Stomach (tissue), 9 donors: ENCODE data around the gene AGAP3. TPM values are rescaled to one million over a fixed set of nuclear protein-coding genes. Genes with fewer than 3 reads are reported as not detected.

Experiments
- DNase-seq, 2 donors: peaks; one replicate each; pipeline versions ENCODE4 v3.0.0 to v3.0.0-alpha.2; 2013 to 2019
- H3K27ac ChIP-seq, 5 donors: fragments of 200-600 bp in 4 of 5; sonication (generic) in 4 of 5; one replicate each; pipeline ENCODE4 v1.5.1; 2013 to 2019; ENCODE audit warnings: mild to moderate bottlenecking in 1 of 5, moderate library complexity in 1 of 5
- H3K27me3 ChIP-seq, 3 donors: fragments of 200-600 bp; sonication (generic); one replicate each; pipeline ENCODE4 v1.5.1; 2017 to 2019; ENCODE audit warnings: mixed run types in 1 of 3
- H3K36me3 ChIP-seq, 4 donors: fragments of 200-600 bp; sonication (generic); 1 replicate in 3 of 4; 2 replicates in 1 of 4; pipeline ENCODE4 v1.5.1; 2016 to 2019
- H3K4me1 ChIP-seq, 4 donors: fragments of 200-600 bp; sonication (generic); one replicate each; pipeline ENCODE4 v1.5.1; 2016 to 2019
- H3K4me3 ChIP-seq, 4 donors: fragments of 200-600 bp; sonication (generic) in 3 of 4; one replicate each; pipeline ENCODE4 v1.5.1; 2016 to 2019; ENCODE audit warnings: mild to moderate bottlenecking in 1 of 4
- H3K9me3 ChIP-seq, 4 donors: fragments of 200-600 bp; sonication (generic); one replicate each; pipeline ENCODE4 v1.5.1; 2016 to 2019
- EP300 ChIP-seq: sonication (generic); formaldehyde crosslinking; IDR thresholded peaks from one replicate; pipeline ENCODE4 v1.6.1; 2017; ENCODE audit warnings: antibody characterized with exemption
- POLR2A ChIP-seq, 4 donors: fragments of 450-650 bp; IDR thresholded peaks; one replicate each; pipeline ENCODE4 v1.6.1; 2016; ENCODE audit warnings: antibody characterized with exemption in 4 of 4, control low read depth in 2 of 4, mild to moderate bottlenecking in 1 of 4, moderate library complexity in 1 of 4
- POLR2AphosphoS5 ChIP-seq, 3 donors: sonication (generic); formaldehyde crosslinking; IDR thresholded peaks; one replicate each; pipeline ENCODE4 v1.6.1; 2016; ENCODE audit warnings: antibody characterized with exemption in 3 of 3
- WGBS, 5 donors: extraction: QIAGEN DNeasy Blood & Tissue Kit in 3 of 5; methylation state at CpG; one replicate each; pipeline versions ENCODE4 v1.1.5 to v1.1.7; 2013 to 2018; 5-methylcytosine and 5-hydroxymethylcytosine counted together
- intact Hi-C: fragments of 100-400 bp; cut with DNase I; formaldehyde crosslinking; loops from one replicate; pipeline ENCODE4 v1.15.1; 2023; ENCODE audit warnings: low total_unique reads
- polyA plus RNA-seq, 3 donors: library from polyadenylated mRNA; stranded (reverse); fragments of 200-250 nt; gene quantifications; one replicate each; pipeline ENCODE4 v1.2.3, GENCODE V29; 2013
- total RNA-seq, 5 donors: library from RNA; depleted of rRNA; stranded (reverse); fragments of >200 nt; gene quantifications; one replicate each; pipeline versions ENCODE4 v1.1.0 to v1.2.3, GENCODE V29; 2014 to 2016
- TF ChIP-seq, protein P1 (sequence below), 7 experiments: fragments of 450-650 bp in 4 of 7; fragments of 200-600 bp in 3 of 7; sonication (generic) in 3 of 7; IDR thresholded peaks; one replicate each; pipeline ENCODE4 v1.5.1; 2016 to 2019; ENCODE audit warnings: antibody characterized with exemption in 7 of 7, control low read depth in 2 of 7, mild to moderate bottlenecking in 1 of 7
- donor health status: healthy with polysubstance abuse.
- donor health status: Bipolar disorder and iron deficiency.
- donor health status: healthy.

AGAP3 gene
- total and polyA plus RNA-seq, 8 donors, result 32.5 to 342 (median 53.3) TPM

DNA sequence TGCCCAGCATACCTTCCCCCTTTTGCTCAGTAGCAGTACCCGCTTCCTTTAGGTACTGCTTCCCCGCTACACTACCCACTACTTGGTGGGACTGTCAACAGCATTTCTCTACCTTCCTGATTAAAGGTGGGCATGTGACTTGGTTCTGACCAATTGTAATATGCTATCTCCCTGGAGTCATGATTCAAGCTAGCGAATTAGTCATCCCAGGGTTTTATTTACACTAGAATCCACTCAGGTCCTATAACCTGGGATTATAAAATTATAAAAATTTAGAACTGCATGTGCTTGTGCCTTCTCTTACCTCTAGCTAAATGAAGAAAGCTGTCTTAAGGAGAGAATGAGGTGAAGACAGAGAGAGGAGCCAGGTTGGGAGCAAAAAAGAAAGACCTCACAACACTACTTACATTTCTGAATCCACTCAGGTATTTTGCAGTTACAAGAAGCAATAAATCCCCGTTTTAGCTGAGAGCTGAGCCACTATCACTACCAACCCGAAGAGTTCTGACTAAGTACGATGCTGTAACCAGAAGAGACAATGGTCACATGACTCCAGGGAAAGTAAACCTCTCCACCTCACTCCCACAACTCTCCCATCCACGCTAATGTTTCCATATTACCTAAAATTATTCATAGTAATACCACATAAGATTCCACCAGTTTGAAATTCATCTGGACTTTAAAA is 71.5 kb downstream of the AGAP3 start:
- DNase-seq, result no peak
- H3K27me3 ChIP-seq, result peaks cover 0 to 70% (median 11%) of the 10 kb centered on the region in 3 donors
- H3K9me3 ChIP-seq, result no peaks in the 10 kb centered on the region
- H3K36me3 ChIP-seq, result no peaks in the 10 kb centered on the region
- no peak overlapping the region for H3K27ac ChIP-seq
- no peak overlapping the region for H3K4me3 ChIP-seq
- no peaks in the 10 kb centered on the region for H3K4me1 ChIP-seq
- TF ChIP-seq, protein P1, sequence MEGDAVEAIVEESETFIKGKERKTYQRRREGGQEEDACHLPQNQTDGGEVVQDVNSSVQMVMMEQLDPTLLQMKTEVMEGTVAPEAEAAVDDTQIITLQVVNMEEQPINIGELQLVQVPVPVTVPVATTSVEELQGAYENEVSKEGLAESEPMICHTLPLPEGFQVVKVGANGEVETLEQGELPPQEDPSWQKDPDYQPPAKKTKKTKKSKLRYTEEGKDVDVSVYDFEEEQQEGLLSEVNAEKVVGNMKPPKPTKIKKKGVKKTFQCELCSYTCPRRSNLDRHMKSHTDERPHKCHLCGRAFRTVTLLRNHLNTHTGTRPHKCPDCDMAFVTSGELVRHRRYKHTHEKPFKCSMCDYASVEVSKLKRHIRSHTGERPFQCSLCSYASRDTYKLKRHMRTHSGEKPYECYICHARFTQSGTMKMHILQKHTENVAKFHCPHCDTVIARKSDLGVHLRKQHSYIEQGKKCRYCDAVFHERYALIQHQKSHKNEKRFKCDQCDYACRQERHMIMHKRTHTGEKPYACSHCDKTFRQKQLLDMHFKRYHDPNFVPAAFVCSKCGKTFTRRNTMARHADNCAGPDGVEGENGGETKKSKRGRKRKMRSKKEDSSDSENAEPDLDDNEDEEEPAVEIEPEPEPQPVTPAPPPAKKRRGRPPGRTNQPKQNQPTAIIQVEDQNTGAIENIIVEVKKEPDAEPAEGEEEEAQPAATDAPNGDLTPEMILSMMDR (IDR thresholded peaks at IDR 0.05), result no peak
- no peak for TF ChIP-seq POLR2AphosphoS5 (IDR thresholded peaks at IDR 0.05)
- 59 to 68% (median 61%) methylated on average over 7 of the region's 7 CpGs for WGBS, 5 donors
- intact Hi-C loops, result no loop called here

DNA sequence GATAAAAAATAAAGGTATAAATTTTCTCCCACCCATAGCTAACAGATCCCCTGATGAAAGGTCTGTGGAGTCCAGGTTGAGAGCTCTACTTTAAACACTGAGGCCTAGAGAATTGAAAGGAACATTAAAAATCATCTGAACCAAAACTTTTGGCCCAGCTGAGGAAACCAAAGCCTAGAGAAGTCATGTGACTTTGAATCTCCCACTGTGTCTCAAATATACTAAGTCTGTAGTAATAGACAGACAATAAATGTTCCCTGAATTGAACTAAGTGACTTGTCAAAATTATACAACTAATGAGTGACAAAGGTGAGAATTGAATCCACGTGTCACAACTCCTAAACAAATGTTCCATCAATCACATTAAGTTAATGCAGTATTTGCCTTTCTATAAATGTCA is 75.5 kb downstream of the AGAP3 start:
- peaks cover 11 to 69% (median 30%) of the 10 kb centered on the region in 3 donors for H3K27me3 ChIP-seq
- 60 to 75% (median 63%) methylated on average over 1 of the region's 1 CpG for WGBS, 5 donors

DNA sequence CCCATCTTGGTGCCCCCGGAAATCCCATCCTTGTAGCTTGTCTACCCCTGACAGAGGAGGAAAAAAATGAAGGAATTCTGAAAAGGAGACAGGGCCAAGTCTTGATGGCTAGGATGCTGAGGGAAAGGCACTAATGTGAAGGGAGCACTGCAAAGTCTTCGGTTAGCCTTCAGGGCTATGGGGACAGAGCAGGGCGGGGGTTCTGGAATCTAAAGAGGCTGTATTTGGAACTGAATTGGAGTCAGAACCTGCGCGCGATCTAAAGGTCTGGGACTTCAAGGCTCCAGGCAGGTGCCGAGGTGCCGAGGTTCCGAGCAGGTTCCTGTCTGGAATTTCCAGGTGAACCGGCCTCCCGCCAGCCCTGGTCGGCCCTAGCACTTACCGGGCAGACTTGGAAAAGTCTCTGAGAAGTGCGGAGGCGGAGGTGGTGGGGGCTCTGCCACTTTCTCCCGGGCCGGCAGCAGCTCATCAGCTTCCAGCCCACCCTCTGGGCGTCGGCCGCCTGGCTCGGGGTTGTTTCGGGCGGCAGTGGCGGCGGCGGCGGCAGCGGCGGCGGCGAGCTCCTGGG is 80.4 kb downstream of the AGAP3 start:
- H3K9me3 ChIP-seq, result no peaks in the 10 kb centered on the region
- DNase-seq, result no peak
- peak overlapping the region; percentile 46 to 66 (median 50) for H3K4me3 ChIP-seq
- WGBS, 5 donors, result 11 to 24% (median 13%) methylated on average over 15 to 31 of the region's 31 CpGs
- no peak overlapping the region for H3K27ac ChIP-seq
- peaks cover 16 to 92% (median 55%) of the 10 kb centered on the region in 3 donors for H3K27me3 ChIP-seq
- intact Hi-C loops, result loop anchor here (5.0 kb wide), 1 partner anchor 39 kb away; no protein-coding TSS in a partner anchor
- no peak for TF ChIP-seq POLR2AphosphoS5 (IDR thresholded peaks at IDR 0.05)
- TF ChIP-seq, protein P1 (IDR thresholded peaks at IDR 0.05), result no peak
- no peak for TF ChIP-seq EP300
- TF ChIP-seq POLR2A (IDR thresholded peaks at IDR 0.05), result no peak
- H3K36me3 ChIP-seq, result no peaks in the 10 kb centered on the region
- H3K4me1 ChIP-seq, result peaks cover 18 to 21% (median 20%) of the 10 kb centered on the region in 4 donors

More for the DNA sequence above, 75.5 kb downstream of the AGAP3 start:
- no peak overlapping the region for H3K27ac ChIP-seq
- no peak overlapping the region for H3K4me3 ChIP-seq
- DNase-seq, result no peak
- TF ChIP-seq, protein P1 (IDR thresholded peaks at IDR 0.05), result no peak
- TF ChIP-seq EP300, result no peak
- no peak for TF ChIP-seq POLR2A (IDR thresholded peaks at IDR 0.05)
- no peak for TF ChIP-seq POLR2AphosphoS5 (IDR thresholded peaks at IDR 0.05)
- H3K9me3 ChIP-seq, result no peaks in the 10 kb centered on the region
- no peaks in the 10 kb centered on the region for H3K36me3 ChIP-seq
- peaks cover 2 to 4% (median 3%) of the 10 kb centered on the region in 4 donors for H3K4me1 ChIP-seq
- intact Hi-C loops, result no loop called here

DNA sequence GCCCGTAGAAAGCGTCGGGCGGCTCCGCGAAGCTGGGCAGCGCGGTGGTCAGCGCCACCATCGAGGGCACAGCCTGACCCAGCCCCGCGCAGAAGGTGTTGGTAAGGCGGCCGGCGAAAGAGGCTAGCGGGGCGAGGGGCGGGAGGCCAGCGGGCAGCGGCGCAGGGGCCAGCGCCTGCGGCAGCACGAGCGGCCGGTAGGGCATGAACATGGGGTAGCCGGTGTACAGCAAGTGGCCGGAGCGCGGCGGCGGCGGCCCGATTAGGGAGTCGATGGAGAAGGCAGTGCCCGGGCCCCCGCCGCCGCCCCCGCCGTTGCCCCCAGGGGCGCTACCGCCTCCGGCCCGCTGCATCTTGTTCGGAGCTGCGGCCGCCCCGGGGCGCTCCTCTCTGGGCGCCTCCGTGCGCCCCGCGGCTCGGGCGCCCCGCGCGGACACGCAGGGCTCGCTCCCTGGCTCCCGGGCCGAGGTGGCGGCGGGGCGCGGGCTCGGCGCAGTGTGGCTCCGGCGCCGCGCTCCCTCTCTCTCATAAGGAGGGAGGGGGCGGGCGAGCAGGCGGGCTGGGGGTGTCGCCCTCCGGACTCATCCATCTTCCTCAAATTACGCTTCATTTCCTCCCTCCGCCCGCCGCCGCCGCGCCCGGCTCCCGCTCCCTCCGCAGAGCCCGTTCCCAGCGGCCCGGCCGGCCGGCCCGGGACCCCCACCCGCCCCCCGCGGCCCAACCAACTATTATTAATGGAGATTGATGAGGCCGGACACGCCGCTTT is 81.1 kb downstream of the AGAP3 start, which contains the start of gene GBX1:
Gene GBX1, minus strand, starts transcription at position 498 of the 765 bp plus-strand sequence. Its CDS starts 146 bp downstream, at position 352.
- peak within 1 kb of the TSS; percentile 46 to 66 (median 50) for H3K4me3 ChIP-seq
- peak; percentile 20 to 79 for DNase-seq

More for the DNA sequence above, 81.1 kb downstream of the AGAP3 start, which contains the start of gene GBX1:
- H3K4me1 ChIP-seq, result peaks cover 18 to 23% (median 21%) of the 10 kb centered on the region in 4 donors
- no peak within 1 kb of the TSS for H3K27ac ChIP-seq
- H3K27me3 ChIP-seq, result peaks cover 16 to 93% (median 55%) of the 10 kb centered on the region in 3 donors
- H3K36me3 ChIP-seq, result no peaks in the 10 kb centered on the region
- 1 to 2% (median 1%) methylated on average over 26 to 101 of the region's 101 CpGs for WGBS, 5 donors
- intact Hi-C loops, result loop anchor here (5.0 kb wide), 1 partner anchor 40 kb away; no protein-coding TSS in a partner anchor
- no peaks in the 10 kb centered on the region for H3K9me3 ChIP-seq
- TF ChIP-seq, protein P1 (IDR thresholded peaks at IDR 0.05), result no peak
- no peak for TF ChIP-seq POLR2AphosphoS5 (IDR thresholded peaks at IDR 0.05)
